ENCODE data around the gene ZER1.
"Not testable (repeated sequence)": the region's sequence is repeated elsewhere in the genome, so short reads cannot be mapped to it uniquely, and the experiment has no call there.

The ZER1 gene

DNA sequence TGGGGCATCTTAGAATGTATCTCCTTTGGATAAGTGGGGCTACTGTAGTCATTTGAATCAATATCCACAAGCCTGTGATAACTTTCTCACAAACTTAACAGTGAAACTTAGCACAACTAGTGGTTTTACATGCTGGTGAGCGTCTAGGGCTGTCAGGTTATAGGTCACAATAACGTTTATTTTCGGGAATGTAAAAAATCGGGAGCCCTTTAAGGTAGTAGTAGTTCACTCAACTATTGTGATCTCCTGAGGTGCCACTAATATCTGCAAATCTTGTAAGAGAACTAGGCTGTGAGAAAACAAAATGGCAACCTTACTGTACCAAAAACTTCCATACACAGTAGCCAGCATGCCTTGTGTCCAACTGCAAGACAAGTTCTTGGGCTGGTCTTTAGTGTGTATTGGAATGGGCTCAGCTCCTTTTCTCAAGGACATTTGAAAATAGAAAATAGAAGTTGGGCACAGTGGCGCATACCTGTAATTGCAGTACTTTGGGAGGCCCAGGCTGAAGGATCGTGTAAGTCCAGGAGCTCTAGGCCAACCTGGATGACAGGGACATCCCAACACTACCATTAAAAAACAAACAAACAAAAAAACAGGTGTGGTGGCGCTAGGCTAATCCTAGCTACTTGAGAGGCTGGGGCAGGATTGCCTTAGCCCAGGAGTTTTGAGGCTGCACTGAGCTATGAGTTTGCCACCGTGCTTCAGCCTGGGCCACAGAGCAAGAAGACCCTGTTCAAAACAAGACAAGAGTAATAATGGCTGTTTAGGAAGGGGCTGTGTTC lies 74.6 kb downstream of the ZER1 start:
- Histone ChIP-seq H3K4me1 (ENCODE audit: insufficient read depth, insufficient read length) (peaks cover 5% of the 10 kb centered on the region), H3K4me3 (ENCODE audit: insufficient read length, low read depth) (no peak overlapping the region), H3K9ac (ENCODE audit: insufficient read length, low read depth) (no peak overlapping the region), H3K27me3 (ENCODE audit: insufficient read depth, insufficient read length) (no peaks in the 10 kb centered on the region), H3K36me3 (ENCODE audit: insufficient read depth, insufficient read length, low read length) (peaks cover 47% of the 10 kb centered on the region), H3K9me3 (ENCODE audit: insufficient read depth, low read length) (no peaks in the 10 kb centered on the region)
- DNase-seq (ENCODE audit: low read depth, low spot score) = no peak
- TF ChIP-seq ZNF274 (IDR thresholded peaks at IDR 0.05; ENCODE audit: low read depth, low read length) = no peak
- TF ChIP-seq YY1 (IDR thresholded peaks at IDR 0.05; ENCODE audit: insufficient read depth, insufficient read length) = no peak
- no peak for TF ChIP-seq SUZ12 (IDR thresholded peaks at IDR 0.05; ENCODE audit: extremely low read depth, insufficient read depth, insufficient read length)

DNA sequence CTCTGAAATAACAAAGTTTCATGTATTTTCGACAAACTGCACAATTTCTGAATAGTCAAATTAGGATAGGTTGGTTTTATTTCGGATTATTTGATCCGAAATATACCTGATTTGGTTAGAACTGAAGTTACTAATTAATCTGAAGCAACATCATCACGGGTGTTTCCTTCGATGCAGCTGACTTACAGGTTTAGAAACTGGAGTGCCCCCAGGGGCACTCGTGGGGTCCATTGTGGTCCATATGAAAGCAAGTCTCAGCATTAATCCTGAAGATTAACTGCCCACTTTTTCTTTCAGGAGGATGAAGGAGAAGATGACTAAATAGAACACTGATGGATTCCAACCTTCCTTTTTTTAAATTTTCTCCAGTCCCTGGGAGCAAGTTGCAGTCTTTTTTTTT lies 77.4 kb downstream of the ZER1 start:
- no peak overlapping the region for H3K9ac ChIP-seq (ENCODE audit: insufficient read length, low read depth)
- H3K27me3 ChIP-seq (ENCODE audit: insufficient read depth, insufficient read length) = no peaks in the 10 kb centered on the region
- H3K4me3 ChIP-seq (ENCODE audit: insufficient read length, low read depth) = no peak overlapping the region
- TF ChIP-seq YY1 (IDR thresholded peaks at IDR 0.05; ENCODE audit: insufficient read depth, insufficient read length) = no peak
- no peaks in the 10 kb centered on the region for H3K9me3 ChIP-seq (ENCODE audit: insufficient read depth, low read length)
- H3K36me3 ChIP-seq (ENCODE audit: insufficient read depth, insufficient read length, low read length) = peaks cover 68% of the 10 kb centered on the region
- peaks cover 4% of the 10 kb centered on the region for H3K4me1 ChIP-seq (ENCODE audit: insufficient read depth, insufficient read length)
- DNase-seq (ENCODE audit: low read depth, low spot score) = no peak

DNA sequence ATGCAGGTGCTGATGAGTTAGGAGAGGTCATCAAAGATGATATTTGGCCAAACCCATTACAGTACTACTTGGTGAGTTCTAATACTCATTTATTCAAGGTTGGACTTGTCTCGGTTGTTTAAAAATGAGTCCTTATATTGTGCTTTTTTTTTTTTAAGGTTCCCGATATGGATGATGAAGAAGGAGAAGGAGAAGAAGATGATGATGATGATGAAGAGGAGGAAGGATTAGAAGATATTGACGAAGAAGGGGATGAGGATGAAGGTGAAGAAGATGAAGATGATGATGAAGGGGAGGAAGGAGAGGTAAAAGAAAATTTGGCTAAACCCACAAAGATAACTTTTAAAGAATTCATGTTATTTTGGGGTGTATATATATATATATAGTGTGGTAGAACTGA lies 78.0 kb downstream of the ZER1 start:
- not testable (repeated sequence) for H3K4me1 ChIP-seq (ENCODE audit: insufficient read depth, insufficient read length); H3K9me3 ChIP-seq (ENCODE audit: insufficient read depth, low read length); DNase-seq (ENCODE audit: low read depth, low spot score); H3K9ac ChIP-seq (ENCODE audit: insufficient read length, low read depth); H3K4me3 ChIP-seq (ENCODE audit: insufficient read length, low read depth); H3K27me3 ChIP-seq (ENCODE audit: insufficient read depth, insufficient read length)
- peaks cover 68% of the 10 kb centered on the region for H3K36me3 ChIP-seq (ENCODE audit: insufficient read depth, insufficient read length, low read length)

DNA sequence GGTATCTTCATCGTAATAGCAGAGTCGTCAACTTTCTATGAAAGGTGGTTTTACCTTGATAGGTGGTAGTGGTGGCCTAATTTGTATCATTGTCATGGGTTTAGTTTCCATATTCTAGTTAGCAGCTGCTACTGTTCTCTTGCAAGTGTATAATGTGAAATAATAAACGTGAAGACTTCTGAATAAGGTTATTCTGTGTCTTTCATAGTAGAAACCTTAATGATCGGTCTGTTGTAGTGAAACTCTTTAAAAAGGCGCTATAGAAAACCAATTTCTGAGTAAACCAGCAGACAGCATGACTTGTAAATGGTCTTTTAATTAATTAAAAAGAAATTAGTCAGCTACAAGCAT lies 81.1 kb downstream of the ZER1 start:
- no peak for DNase-seq (ENCODE audit: low read depth, low spot score)
- no peaks in the 10 kb centered on the region for H3K9me3 ChIP-seq (ENCODE audit: insufficient read depth, low read length)
- peaks cover 11% of the 10 kb centered on the region for H3K4me1 ChIP-seq (ENCODE audit: insufficient read depth, insufficient read length)
- TF ChIP-seq YY1 (IDR thresholded peaks at IDR 0.05; ENCODE audit: insufficient read depth, insufficient read length) (no peak), ZNF274 (IDR thresholded peaks at IDR 0.05; ENCODE audit: low read depth, low read length) (no peak), SUZ12 (IDR thresholded peaks at IDR 0.05; ENCODE audit: extremely low read depth, insufficient read depth, insufficient read length) (no peak)
- peak overlapping the region; percentile 99 for H3K9ac ChIP-seq (ENCODE audit: insufficient read length, low read depth)
- H3K27me3 ChIP-seq (ENCODE audit: insufficient read depth, insufficient read length) = no peaks in the 10 kb centered on the region
- H3K4me3 ChIP-seq (ENCODE audit: insufficient read length, low read depth) = peak overlapping the region; percentile 97
- H3K36me3 ChIP-seq (ENCODE audit: insufficient read depth, insufficient read length, low read length) = peaks cover 66% of the 10 kb centered on the region

DNA sequence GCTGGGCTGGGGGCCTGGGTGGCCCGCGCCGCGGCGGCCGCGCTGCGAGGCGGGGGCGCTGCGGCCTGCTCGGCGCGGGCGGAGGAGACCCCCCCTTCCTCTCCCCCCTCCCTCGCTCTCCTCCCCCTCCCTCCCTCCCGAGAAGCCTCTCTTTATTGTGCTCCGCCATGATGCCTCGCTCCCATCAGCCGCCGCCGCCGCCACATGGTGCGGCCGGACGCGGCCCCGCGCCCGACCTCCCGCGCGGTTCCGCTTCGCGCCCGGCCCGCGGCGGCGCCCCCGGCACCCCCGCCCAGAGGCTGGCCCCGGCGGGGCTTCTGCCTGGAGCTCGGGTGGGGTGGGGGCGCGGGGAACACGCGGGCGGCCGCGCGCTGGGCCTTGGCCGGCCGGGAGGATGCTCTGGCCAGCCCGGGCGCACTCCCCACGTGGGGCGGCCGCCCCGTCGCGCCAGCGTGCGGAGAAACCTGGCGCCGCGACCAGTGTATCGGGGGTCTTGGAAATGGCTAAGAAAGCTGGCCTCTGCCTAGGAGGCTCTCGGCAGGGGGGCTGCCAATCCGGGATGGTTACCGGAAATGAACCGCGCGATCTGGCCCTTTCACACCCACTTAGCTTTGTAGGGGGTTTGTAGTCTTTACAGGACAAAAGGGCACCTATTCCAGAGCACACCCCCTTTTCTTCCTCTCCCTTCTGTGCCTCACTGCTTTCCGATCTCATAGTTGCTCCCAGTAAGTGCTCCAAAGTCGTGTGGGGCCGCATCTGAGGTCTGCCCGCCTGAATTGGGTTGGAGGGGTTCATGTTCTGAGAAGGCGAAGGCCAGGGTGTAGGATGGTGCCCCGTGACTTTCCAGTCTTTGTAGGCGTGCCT lies 81.7 kb downstream of the ZER1 start:
- Histone ChIP-seq H3K4me1 (ENCODE audit: insufficient read depth, insufficient read length) (peaks cover 12% of the 10 kb centered on the region), H3K27me3 (ENCODE audit: insufficient read depth, insufficient read length) (no peaks in the 10 kb centered on the region), H3K9ac (ENCODE audit: insufficient read length, low read depth) (peak overlapping the region; percentile 99), H3K36me3 (ENCODE audit: insufficient read depth, insufficient read length, low read length) (peaks cover 68% of the 10 kb centered on the region), H3K4me3 (ENCODE audit: insufficient read length, low read depth) (peak overlapping the region; percentile 97), H3K9me3 (ENCODE audit: insufficient read depth, low read length) (no peaks in the 10 kb centered on the region)
- TF ChIP-seq SUZ12 (IDR thresholded peaks at IDR 0.05; ENCODE audit: extremely low read depth, insufficient read depth, insufficient read length) (no peak), ZNF274 (IDR thresholded peaks at IDR 0.05; ENCODE audit: low read depth, low read length) (no peak), YY1 (IDR thresholded peaks at IDR 0.05; ENCODE audit: insufficient read depth, insufficient read length) (no peak)
- DNase-seq (ENCODE audit: low read depth, low spot score) = no peak

DNA sequence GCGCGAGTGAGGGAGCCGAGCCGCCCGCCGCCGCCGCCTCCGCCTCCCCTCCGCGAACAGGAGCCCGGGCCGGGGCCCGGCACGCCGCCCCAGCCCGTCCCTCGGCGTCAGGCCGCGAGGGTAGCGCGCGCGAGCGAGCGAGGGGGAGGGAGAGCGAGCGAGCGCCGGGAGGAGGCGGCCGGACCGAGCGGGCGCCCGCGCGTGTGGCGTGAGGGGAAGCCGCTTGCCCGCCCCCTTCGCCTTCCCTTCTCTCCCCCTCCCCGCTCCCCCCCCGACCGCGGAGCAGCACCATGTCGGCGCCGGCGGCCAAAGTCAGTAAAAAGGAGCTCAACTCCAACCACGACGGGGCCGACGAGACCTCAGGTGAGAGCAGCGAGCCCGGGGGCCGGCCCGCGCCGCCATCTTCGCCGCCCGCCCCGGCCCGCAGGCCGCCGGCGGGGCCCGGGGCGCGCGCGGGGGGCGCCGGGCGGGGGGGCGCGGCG lies 82.4 kb downstream of the ZER1 start:
- TF ChIP-seq SUZ12 (IDR thresholded peaks at IDR 0.05; ENCODE audit: extremely low read depth, insufficient read depth, insufficient read length) (no peak), YY1 (IDR thresholded peaks at IDR 0.05; ENCODE audit: insufficient read depth, insufficient read length) (no peak), ZNF274 (IDR thresholded peaks at IDR 0.05; ENCODE audit: low read depth, low read length) (no peak)
- peak overlapping the region; percentile 97 for H3K4me3 ChIP-seq (ENCODE audit: insufficient read length, low read depth)
- DNase-seq (ENCODE audit: low read depth, low spot score) = no peak
- no peaks in the 10 kb centered on the region for H3K9me3 ChIP-seq (ENCODE audit: insufficient read depth, low read length)
- H3K27me3 ChIP-seq (ENCODE audit: insufficient read depth, insufficient read length) = no peaks in the 10 kb centered on the region
- peak overlapping the region; percentile 88 for H3K9ac ChIP-seq (ENCODE audit: insufficient read length, low read depth)
- peaks cover 12% of the 10 kb centered on the region for H3K4me1 ChIP-seq (ENCODE audit: insufficient read depth, insufficient read length)
- peaks cover 70% of the 10 kb centered on the region for H3K36me3 ChIP-seq (ENCODE audit: insufficient read depth, insufficient read length, low read length)

DNA sequence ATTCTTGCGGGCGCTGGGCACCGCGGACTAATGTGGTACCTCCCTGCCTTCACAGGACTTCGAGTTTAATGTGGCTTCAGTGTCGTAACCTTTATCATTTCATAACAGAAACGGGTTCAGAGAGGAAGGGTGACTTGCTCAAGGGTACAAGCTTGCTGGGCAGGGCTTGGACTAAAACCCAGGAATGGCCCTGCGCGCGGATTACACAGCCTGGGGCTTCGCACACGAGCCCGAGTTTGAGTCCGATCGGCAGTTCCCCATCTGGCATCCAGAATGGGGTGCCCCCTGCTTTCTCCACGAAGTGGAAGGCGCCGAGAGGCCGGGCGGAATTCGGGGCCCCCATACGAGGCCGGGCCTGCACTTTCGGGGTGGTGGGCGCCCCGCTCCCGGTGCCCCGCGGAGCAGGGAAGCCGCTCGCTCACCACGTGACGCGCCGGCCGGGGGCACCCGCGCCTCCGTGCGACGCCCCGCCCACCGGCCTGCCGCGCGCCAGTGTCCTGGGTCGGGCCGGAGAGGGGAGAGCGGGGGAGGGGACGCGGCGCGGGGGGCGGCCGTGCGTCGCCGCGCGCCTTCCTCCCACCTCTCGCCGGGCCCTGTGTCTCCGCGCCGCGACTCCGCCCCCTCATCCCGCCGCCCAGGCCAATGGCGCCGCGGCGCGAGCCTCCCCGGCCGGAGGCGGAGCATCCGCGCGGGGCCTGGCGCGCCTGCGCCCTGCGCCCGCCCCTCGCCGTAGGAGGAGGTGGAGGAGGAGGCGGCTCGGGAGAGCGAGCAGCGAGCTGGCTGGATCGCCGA lies 83.0 kb downstream of the ZER1 start, which contains the start of gene SET:
Gene SET (plus strand): TSS at position 722 of the 792 bp plus-strand sequence. CDS start 361 bp downstream, outside the sequence.
- Histone ChIP-seq H3K4me1 (ENCODE audit: insufficient read depth, insufficient read length) (peaks cover 12% of the 10 kb centered on the region), H3K9ac (ENCODE audit: insufficient read length, low read depth) (peak within 1 kb of the TSS; percentile 99), H3K9me3 (ENCODE audit: insufficient read depth, low read length) (no peaks in the 10 kb centered on the region), H3K27me3 (ENCODE audit: insufficient read depth, insufficient read length) (no peaks in the 10 kb centered on the region), H3K4me3 (ENCODE audit: insufficient read length, low read depth) (peak within 1 kb of the TSS; percentile 97), H3K36me3 (ENCODE audit: insufficient read depth, insufficient read length, low read length) (peaks cover 63% of the 10 kb centered on the region)
- no peak for TF ChIP-seq ZNF274 (IDR thresholded peaks at IDR 0.05; ENCODE audit: low read depth, low read length)
- peak; percentile 88 for DNase-seq (ENCODE audit: low read depth, low spot score)

All from NT2/D1 (cell line).